Common myeloid progenitor, CD34-positive (primary cell): ENCODE results near the gene RNF144A.

Experiments used
- CTCF ChIA-PET: fragments of 350-600 bp; sonication (Branson Sonifier 250); formaldehyde crosslinking; loops from one replicate; lab custom pipeline; 2021; ENCODE audit warnings: antibody characterized with exemption; lab: Charles Lee
- POLR2A ChIA-PET: fragments of 350-600 bp; sonication (Branson Sonifier 250); formaldehyde crosslinking; loops from one replicate; lab custom pipeline; 2021; ENCODE audit warnings: antibody characterized with exemption; lab: Charles Lee
- DNase-seq, 3 donors: peaks; one replicate each; pipeline versions ENCODE4 v3.0.0 to v3.0.0-alpha.2; 2013
- H3K27ac ChIP-seq, 2 experiments: 1 replicate in 1 of 2; 2 replicates in 1 of 2; pipeline ENCODE4 v1.7.0; 2013; ENCODE audit warnings: inconsistent platforms in 2 of 2, low read length in 2 of 2, mild to moderate bottlenecking in 2 of 2, low read depth in 1 of 2, moderate library complexity in 1 of 2; ENCODE audit not compliant: severe bottlenecking in 2 of 2, insufficient read depth in 1 of 2, poor library complexity in 1 of 2
- H3K27me3 ChIP-seq, 5 experiments: replicated peaks in 2 of 5; 1 replicate in 3 of 5; 2 replicates in 2 of 5; pipeline versions ENCODE4 v1.6.1 to v1.7.0; 2013; ENCODE audit warnings: low read length in 4 of 5, mild to moderate bottlenecking in 2 of 5, moderate library complexity in 2 of 5, inconsistent platforms in 1 of 5; ENCODE audit not compliant: insufficient read depth in 5 of 5, control insufficient read depth in 4 of 5
- H3K36me3 ChIP-seq, 4 experiments: 1 replicate in 2 of 4; 2 replicates in 2 of 4; pipeline versions ENCODE4 v1.6.1 to v1.7.0; 2013; ENCODE audit warnings: low read length in 3 of 4, control low read depth in 1 of 4, mild to moderate bottlenecking in 1 of 4; ENCODE audit not compliant: control insufficient read depth in 4 of 4, insufficient read depth in 4 of 4
- H3K4me1 ChIP-seq, 4 experiments: 1 replicate in 3 of 4; 2 replicates in 1 of 4; pipeline versions ENCODE4 v1.6.1 to v1.7.1; 2013; ENCODE audit warnings: low read length in 3 of 4, mild to moderate bottlenecking in 3 of 4, control low read depth in 1 of 4, inconsistent platforms in 1 of 4, moderate library complexity in 1 of 4; ENCODE audit not compliant: control insufficient read depth in 4 of 4, insufficient read depth in 4 of 4; ENCODE audit errors: control extremely low read depth in 1 of 4
- H3K4me3 ChIP-seq, 7 experiments: 1 replicate in 4 of 7; 2 replicates in 3 of 7; pipeline versions ENCODE4 v1.5.1 to v1.7.0; 2013; ENCODE audit warnings: mild to moderate bottlenecking in 7 of 7, low read length in 6 of 7, moderate library complexity in 6 of 7, inconsistent platforms in 2 of 7, low read depth in 2 of 7, control low read depth in 1 of 7; ENCODE audit not compliant: insufficient read depth in 4 of 7, control insufficient read depth in 1 of 7; ENCODE audit errors: extremely low read depth in 1 of 7
- H3K9me3 ChIP-seq, 5 experiments: 1 replicate in 4 of 5; 2 replicates in 1 of 5; pipeline versions ENCODE4 v1.6.1 to v1.7.1; 2013; ENCODE audit warnings: low read length in 4 of 5, mild to moderate bottlenecking in 2 of 5, inconsistent platforms in 1 of 5, low read depth in 1 of 5, moderate library complexity in 1 of 5; ENCODE audit not compliant: control insufficient read depth in 4 of 5, insufficient read depth in 2 of 5; ENCODE audit errors: control extremely low read depth in 1 of 5
- WGBS: methylation state at CpG from one replicate; pipeline ENCODE4 v1.1.5; 2013; ENCODE audit not compliant: insufficient coverage; 5-methylcytosine and 5-hydroxymethylcytosine counted together

Gene RNF144A

DNA sequence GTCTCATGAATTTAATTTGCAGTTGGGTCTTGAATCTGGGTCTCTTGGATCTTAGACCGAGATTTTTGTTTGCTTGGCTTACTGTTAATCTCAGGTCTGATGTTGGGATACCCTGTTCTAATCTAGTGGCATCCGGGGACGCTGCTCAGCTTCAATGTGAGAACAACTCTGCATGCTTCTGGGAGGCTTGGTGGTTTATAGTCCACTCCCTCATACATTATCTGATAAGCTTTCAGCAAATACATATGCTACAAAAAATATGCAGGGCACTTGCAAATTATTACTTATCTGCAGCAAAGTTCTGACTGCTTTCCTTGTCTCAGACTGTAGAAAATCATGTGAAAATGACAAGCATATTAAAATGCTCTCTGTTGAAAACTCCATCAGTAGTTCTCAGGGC, 39.4 kb downstream of the RNF144A start:
- ChIA-PET CTCF (interaction anchor here (0.9 to 2.8 kb wide), 5 partner anchors 10 to 52 kb away, joined by 3 to 10 read pairs (median 4); no protein-coding TSS in a partner anchor), POLR2A (no interaction called here)
- H3K9me3 ChIP-seq = no peaks in the 10 kb centered on the region
- H3K4me3 ChIP-seq = no peak overlapping the region
- no peaks in the 10 kb centered on the region for H3K27me3 ChIP-seq
- WGBS = 100% methylated on average over 1 of the region's 3 CpGs
- DNase-seq = no peak
- no peak overlapping the region for H3K27ac ChIP-seq
- peaks cover 0 to 8% (median 5%) of the 10 kb centered on the region in 4 experiments for H3K4me1 ChIP-seq
- H3K36me3 ChIP-seq = peaks cover 0 to 44% (median 2%) of the 10 kb centered on the region in 4 experiments

DNA sequence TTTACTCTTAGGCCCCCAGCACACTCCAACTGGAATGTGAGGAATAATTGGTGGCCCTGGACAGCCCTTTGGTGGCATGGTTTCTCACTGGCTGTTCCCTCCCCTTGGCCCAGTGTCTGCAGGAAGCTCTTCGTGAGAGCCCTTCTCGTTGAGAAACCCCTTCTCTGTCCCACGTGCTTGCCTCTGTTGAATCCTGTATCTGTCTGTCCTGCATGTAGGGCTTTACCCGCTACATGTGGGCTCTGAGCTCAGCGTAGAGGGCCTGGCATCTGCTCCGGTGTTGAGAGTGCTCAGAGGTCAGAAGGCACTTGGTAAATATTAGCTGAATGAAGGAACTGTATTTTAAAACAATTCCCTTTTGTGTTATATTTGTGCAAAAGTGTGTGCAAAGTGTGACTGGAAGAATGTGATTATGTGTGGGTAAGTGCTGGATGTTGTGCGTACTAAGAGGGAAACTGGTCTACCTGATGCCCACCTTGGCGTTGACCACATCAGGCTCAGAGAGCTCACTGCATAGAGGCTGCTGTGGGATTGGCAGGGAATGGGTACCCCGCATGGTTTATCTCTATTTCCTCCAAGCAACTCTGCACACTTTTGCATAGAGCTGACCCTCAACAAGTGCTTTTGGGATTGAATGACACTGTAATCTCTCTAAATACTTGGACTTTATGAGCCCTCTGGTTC, 40.0 kb downstream of the RNF144A start:
- POLR2A ChIA-PET = no interaction called here
- 99% methylated on average over 8 of the region's 9 CpGs for WGBS
- Histone ChIP-seq H3K4me3 (no peak overlapping the region), H3K36me3 (peaks cover 0 to 50% (median 3%) of the 10 kb centered on the region in 4 experiments), H3K9me3 (no peaks in the 10 kb centered on the region), H3K4me1 (peaks cover 0 to 8% (median 5%) of the 10 kb centered on the region in 4 experiments), H3K27me3 (no peaks in the 10 kb centered on the region), H3K27ac (no peak overlapping the region)
- CTCF ChIA-PET = interaction anchor here (0.9 to 2.8 kb wide), 7 partner anchors 10 to 51 kb away, joined by 3 to 10 read pairs (median 4); no protein-coding TSS in a partner anchor
- DNase-seq = no peak

DNA sequence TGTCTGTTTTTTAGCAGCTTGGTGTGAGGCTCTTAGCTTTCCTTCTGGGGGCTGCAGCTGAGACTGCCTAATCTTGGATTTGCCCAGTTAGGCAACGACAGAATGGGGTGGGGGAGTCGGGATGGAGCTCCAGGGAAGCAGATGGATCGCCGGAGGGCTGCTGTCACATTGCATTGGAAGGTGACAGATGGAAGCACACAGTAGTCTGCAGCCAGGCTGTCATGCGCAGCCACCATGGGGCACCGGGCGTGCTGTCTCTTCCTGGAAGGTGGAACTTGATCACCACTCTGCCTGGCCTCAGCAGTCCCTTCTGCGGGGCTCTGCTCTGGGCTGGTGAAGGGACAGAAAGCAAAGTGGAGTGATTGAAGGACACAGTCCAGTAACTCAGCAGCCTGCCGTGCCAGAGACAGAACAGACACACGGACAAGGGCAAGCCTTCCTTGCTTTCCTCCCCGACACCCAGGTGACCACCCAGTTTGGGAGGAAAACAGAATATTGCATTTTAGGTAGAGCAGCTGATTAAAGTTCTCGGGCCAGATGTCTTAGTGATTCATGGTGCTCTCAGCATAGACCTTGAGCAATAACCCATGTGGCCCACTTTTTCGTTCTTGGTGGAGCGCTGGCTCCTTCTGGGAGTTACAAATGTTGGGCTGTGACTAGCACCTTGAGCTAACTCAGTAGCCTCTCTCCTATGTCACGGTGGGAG, 40.9 kb downstream of the RNF144A start:
- no peaks in the 10 kb centered on the region for H3K9me3 ChIP-seq
- H3K27ac ChIP-seq = no peak overlapping the region
- H3K4me1 ChIP-seq = peaks cover 0 to 8% (median 5%) of the 10 kb centered on the region in 4 experiments
- CTCF ChIA-PET = interaction anchor here (1.0 to 2.8 kb wide), 7 partner anchors 10 to 50 kb away, joined by 3 to 10 read pairs (median 4); no protein-coding TSS in a partner anchor
- peaks cover 0 to 54% (median 5%) of the 10 kb centered on the region in 4 experiments for H3K36me3 ChIP-seq
- H3K4me3 ChIP-seq = no peak overlapping the region
- DNase-seq = no peak
- H3K27me3 ChIP-seq = no peaks in the 10 kb centered on the region
- 95% methylated on average over 12 of the region's 15 CpGs for WGBS
- POLR2A ChIA-PET = no interaction called here

DNA sequence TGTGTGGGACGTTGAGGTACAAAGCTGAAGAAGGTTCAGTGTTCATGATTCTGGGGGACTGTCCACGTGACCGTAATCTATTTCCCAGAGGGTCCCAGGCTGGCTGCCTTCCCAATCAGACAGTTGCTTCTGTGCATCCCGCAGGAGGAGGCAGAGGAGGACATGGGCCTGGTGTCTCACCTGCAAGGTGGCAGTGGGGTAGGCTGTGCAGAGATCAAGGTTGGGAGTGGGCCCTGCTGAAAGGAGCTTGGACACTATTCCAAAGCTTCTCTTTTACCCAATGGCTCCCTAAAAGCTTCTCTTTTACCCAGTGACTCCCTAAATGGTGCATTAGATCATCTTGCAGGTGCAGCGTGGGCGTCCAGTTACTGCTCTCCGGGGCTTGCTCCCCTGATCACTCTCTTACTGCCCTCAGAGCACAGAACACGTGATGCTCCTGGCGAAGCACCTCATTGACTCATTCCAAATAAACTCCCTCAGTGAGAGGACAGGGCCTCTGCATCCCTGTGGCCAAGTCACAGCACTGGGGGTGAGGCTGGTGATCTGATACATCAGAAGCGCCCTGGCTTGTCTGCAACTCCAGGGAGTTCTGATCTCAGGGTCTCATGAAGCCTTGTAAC, 41.5 kb downstream of the RNF144A start:
- POLR2A ChIA-PET = no interaction called here
- WGBS = 97% methylated on average over 8 of the region's 10 CpGs
- CTCF ChIA-PET = interaction anchor here (1.3 to 2.8 kb wide), 4 partner anchors 9 to 26 kb away, joined by 3 to 10 read pairs (median 4); no protein-coding TSS in a partner anchor
- Histone ChIP-seq H3K4me1 (peaks cover 0 to 8% (median 5%) of the 10 kb centered on the region in 4 experiments), H3K9me3 (peaks cover 0 to under 1% (median 0%) of the 10 kb centered on the region in 5 experiments), H3K4me3 (no peak overlapping the region), H3K27me3 (no peaks in the 10 kb centered on the region), H3K27ac (no peak overlapping the region), H3K36me3 (peaks cover 0 to 60% (median 5%) of the 10 kb centered on the region in 4 experiments)
- DNase-seq = no peak

DNA sequence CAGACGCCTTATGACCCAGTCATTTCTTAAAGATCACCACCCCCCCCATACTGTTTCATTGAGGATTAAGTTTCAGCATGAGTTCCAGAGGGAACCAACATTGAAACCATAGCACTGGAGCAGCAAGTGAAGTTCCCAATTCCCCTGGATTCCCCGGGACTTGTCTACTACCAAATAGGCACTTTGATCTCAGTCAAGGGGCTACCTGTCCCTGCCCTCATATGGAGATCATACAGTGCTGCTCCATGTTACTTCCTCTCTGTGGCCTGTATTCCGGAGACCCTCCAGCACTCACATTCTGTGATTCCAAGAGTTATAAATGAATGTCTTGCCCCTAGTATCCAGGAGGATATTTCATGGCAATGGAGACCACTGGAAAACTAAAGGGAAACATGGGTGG, 42.5 kb downstream of the RNF144A start:
- WGBS = 100% methylated on average over 2 of the region's 3 CpGs
- H3K4me3 ChIP-seq = no peak overlapping the region
- POLR2A ChIA-PET = no interaction called here
- H3K4me1 ChIP-seq = peaks cover 0 to 8% (median 5%) of the 10 kb centered on the region in 4 experiments
- CTCF ChIA-PET = interaction anchor here (1.4 kb wide), 1 partner anchor 27 kb away, joined by 3 read pairs; no protein-coding TSS in a partner anchor
- no peak for DNase-seq
- peaks cover 0 to 62% (median 5%) of the 10 kb centered on the region in 4 experiments for H3K36me3 ChIP-seq
- H3K27me3 ChIP-seq = no peaks in the 10 kb centered on the region
- H3K9me3 ChIP-seq = peaks cover 0 to 2% (median 0%) of the 10 kb centered on the region in 5 experiments
- H3K27ac ChIP-seq = no peak overlapping the region

DNA sequence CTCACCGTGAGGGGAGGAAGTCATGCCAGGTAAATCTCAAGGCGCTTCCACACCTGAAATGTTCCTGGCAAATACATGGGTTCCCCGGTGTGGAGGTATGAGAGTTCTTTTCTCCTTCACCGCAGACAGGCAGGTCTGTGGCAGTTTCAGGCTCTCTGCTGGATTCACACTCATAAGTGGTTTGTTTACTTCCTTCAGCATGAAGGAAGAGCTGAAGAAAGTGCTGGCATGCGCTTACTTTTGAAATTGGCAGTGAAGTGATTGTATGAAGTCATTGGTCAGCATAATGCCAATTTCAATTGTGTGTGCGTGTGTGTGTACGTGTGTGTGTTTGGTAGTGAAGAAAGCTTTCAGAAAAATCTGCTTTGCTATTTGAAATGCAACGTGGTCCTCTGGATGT, 43.4 kb downstream of the RNF144A start:
- ChIA-PET CTCF (interaction anchor here (0.6 kb wide), 1 partner anchor 148 kb away, joined by 3 read pairs; no protein-coding TSS in a partner anchor), POLR2A (no interaction called here)
- 15% methylated on average over 7 of the region's 8 CpGs for WGBS
- Histone ChIP-seq H3K27ac (no peak overlapping the region), H3K4me3 (peak overlapping the region in 2 of 7 experiments; percentile 1 to 26), H3K27me3 (no peaks in the 10 kb centered on the region), H3K36me3 (peaks cover 0 to 57% (median 5%) of the 10 kb centered on the region in 4 experiments), H3K9me3 (peaks cover 0 to 2% (median 0%) of the 10 kb centered on the region in 5 experiments), H3K4me1 (peaks cover 0 to 11% (median 4%) of the 10 kb centered on the region in 4 experiments)
- peak; percentile 4 to 45 (median 38) for DNase-seq
